IPS-15b (cell line): Measurements from ENCODE around the gene PLCL2.

Experiments
- H3K27me3 ChIP-seq: one replicate; pipeline ENCODE4 v1.6.1; 2013; ENCODE audit warnings: low read length; ENCODE audit not compliant: control insufficient read depth, insufficient read depth
- H3K36me3 ChIP-seq: one replicate; pipeline ENCODE4 v1.6.1; 2013; ENCODE audit warnings: low read length; ENCODE audit not compliant: control insufficient read depth, insufficient read depth
- H3K4me1 ChIP-seq: one replicate; pipeline ENCODE4 v1.6.1; 2013; ENCODE audit warnings: mild to moderate bottlenecking, low read length; ENCODE audit not compliant: control insufficient read depth, insufficient read depth
- H3K4me3 ChIP-seq: one replicate; pipeline ENCODE4 v1.5.1; 2013; ENCODE audit warnings: low read depth, low read length
- H3K9ac ChIP-seq: one replicate; pipeline ENCODE4 v1.6.1; 2013; ENCODE audit warnings: low read depth, mild to moderate bottlenecking, low read length
- H3K9me3 ChIP-seq: one replicate; pipeline ENCODE4 v1.6.1; 2013; ENCODE audit warnings: mild to moderate bottlenecking, low read length; ENCODE audit not compliant: control insufficient read depth, insufficient read depth

Gene PLCL2

DNA sequence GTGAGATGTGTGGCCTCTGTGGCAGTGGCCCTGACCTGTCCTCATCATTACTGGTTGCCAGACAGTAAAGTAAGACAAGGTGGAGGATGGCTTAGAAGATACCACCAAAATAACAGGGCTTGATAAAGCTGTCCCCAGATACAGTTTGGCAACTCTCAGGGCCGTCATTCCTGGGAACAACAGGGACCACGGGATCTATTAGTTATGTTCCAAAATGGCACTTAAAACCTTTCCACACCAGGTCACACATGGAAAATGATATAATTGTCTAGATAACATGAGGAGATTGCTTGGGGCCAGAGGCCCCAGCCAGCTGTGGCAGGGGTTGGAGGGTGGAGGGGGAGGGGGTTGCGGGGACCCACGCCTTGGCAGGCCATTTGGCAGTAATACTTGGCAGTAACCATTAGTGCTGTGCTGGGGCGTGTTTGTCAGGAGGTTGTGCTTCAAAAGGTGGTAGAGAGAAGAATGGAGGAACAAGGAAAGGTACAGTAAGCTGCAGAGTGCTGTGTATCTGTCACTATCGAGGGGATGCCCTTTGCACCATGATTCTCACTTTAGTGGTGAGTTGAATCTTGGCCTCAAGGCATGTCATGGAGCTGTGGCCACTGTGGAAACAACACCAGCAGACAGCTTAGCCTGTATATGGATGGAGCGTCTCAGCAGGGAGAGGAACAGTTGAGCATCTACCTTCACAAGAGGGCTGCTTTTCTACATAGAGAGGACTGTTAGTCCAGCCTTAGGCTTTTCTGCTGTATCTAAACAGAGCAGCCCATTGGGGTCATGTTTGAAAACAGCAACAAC, 14.0 kb downstream of the PLCL2 start:
- Histone ChIP-seq H3K9ac (no peak overlapping the region), H3K4me1 (peaks cover 8% of the 10 kb centered on the region), H3K27me3 (no peaks in the 10 kb centered on the region), H3K9me3 (no peaks in the 10 kb centered on the region), H3K4me3 (no peak overlapping the region), H3K36me3 (no peaks in the 10 kb centered on the region)

DNA sequence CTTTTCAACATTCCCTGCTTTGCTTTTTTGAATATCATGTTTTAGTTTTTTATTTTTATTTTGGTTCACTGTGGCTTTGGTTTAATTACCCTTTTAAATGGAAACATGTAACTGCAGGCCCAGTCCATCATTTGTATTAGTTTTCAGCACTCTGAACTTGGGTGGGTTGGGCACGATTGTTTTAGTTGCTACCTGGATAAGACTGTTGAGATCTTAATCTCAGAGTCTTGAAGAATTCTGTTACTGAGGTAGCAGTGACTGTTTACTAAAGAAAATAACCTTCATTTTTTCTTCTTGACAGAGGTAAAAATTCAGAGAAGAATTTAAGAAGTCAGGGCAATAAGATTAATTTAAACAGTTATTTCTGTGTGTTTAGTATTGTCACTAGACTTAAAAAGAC, 15.2 kb downstream of the PLCL2 start:
- peaks cover 11% of the 10 kb centered on the region for H3K4me1 ChIP-seq
- H3K27me3 ChIP-seq = no peaks in the 10 kb centered on the region
- no peaks in the 10 kb centered on the region for H3K9me3 ChIP-seq
- H3K36me3 ChIP-seq = no peaks in the 10 kb centered on the region
- H3K9ac ChIP-seq = no peak overlapping the region
- no peak overlapping the region for H3K4me3 ChIP-seq

- Histone ChIP-seq H3K9ac (no peak overlapping the region), H3K4me1 (peaks cover 14% of the 10 kb centered on the region), H3K27me3 (no peaks in the 10 kb centered on the region), H3K36me3 (no peaks in the 10 kb centered on the region), H3K4me3 (no peak overlapping the region), H3K9me3 (no peaks in the 10 kb centered on the region)
Observed at GRCh38 chr3:16900779-16901440, 16.2 kb downstream of the PLCL2 start.

DNA sequence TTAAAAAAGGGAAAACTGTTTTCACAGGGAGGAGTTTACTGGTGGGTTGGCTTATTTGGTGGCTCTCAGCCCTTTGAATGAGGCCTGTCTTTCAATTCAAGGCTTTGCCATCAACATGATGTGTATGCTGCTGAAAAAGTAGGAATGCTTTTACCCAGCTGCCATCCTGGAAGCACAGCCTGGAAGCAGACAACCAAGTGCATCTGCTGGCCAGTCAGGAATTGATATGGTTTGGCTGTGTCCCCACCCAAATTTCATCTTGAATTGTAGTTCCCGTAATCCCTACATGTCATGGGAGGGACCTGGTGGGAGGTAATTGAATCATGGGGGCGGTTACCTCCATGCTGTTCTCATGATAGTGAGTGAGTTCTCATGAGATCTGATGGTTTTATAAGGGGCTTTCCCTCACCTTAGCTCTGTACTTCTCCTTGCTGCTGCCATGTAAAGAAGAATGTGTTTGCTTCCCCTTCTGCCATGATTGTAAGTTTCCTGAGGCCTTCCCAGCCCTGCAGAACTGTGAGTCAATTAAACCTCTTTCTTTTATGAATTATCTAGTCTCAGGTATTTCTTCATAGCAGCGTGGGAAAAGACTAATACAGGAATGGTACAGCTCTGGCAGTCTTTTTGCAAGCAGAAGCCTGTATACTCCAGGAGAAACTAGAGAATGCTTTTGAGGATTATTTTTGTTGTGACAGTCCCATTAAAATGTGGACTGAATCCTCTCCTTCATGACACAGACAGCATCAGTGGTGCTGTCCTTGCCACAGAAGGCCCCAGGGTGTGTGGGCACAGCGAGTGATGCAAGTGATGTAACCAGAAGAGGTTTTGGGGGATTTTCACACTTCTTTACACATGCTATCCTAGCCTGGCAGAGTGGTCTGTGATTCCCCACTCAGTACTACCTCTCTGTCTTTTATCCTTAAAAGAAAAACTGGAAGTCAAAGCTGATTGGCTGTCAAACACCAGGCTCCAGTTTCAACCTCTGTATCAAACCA, 20.0 kb downstream of the PLCL2 start:
- H3K27me3 ChIP-seq = no peaks in the 10 kb centered on the region
- H3K9ac ChIP-seq = no peak overlapping the region
- H3K9me3 ChIP-seq = no peaks in the 10 kb centered on the region
- peaks cover 21% of the 10 kb centered on the region for H3K4me1 ChIP-seq
- H3K36me3 ChIP-seq = no peaks in the 10 kb centered on the region
- no peak overlapping the region for H3K4me3 ChIP-seq

DNA sequence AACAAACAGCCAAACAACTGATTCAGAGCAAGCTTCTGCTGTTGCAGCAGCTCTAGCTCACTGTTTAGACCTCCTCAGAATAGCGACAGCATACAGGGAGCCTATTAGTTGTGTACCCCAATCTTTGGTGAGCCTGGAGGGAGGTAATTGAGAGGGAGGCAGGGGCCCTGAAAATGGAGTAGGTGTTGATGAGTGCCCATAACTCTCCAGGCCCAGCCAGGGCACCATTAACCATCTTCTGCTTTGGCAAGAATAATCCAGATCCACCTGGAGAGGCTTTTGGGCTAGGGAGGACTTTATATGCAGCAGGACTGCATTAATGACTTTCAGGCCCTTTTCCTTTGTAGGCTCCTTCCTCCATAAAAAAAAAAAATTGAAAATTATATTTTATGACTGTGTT, 20.9 kb downstream of the PLCL2 start:
- no peaks in the 10 kb centered on the region for H3K27me3 ChIP-seq
- H3K4me3 ChIP-seq = no peak overlapping the region
- H3K4me1 ChIP-seq = peaks cover 21% of the 10 kb centered on the region
- H3K36me3 ChIP-seq = no peaks in the 10 kb centered on the region
- H3K9ac ChIP-seq = no peak overlapping the region
- H3K9me3 ChIP-seq = no peaks in the 10 kb centered on the region

DNA sequence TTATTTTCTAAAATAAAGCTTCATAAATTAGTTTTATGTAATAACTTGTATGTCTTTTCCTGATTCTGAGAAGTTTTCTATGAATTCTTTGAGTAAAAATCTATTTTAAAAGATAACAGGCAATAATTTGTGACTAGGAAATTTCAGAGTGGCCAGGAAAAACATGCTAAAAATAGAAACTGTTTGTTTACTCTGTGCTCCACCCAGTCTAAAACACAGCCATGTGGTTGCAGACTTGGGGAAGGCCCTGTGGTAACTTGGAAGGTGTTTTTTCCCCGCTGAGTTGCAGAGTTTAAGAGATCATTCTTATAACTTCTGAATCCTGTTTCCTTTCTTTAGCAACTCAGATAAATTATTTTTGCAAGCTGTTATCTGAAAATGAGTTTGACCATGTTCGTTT, 21.9 kb downstream of the PLCL2 start:
- peaks cover 21% of the 10 kb centered on the region for H3K4me1 ChIP-seq
- no peaks in the 10 kb centered on the region for H3K9me3 ChIP-seq
- no peak overlapping the region for H3K4me3 ChIP-seq
- H3K27me3 ChIP-seq = no peaks in the 10 kb centered on the region
- H3K9ac ChIP-seq = no peak overlapping the region
- no peaks in the 10 kb centered on the region for H3K36me3 ChIP-seq

DNA sequence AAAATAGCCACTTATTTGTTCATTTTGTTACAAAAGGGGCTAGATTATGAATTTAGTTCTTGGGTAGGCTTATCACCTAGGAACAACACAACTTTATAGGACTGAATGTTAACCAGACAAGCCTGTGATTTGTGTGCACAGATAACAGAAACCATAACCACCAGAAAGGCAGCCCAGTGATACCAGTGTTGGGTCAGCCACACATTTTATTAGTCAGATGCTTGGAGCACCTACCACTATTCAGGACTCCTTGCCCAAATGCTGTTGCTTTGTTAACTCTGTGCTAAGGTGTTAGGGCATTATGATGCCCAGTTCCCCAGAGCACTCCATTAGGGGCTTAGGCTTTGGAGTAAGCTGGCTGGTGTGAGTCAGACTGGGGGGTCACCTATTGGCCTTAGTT, 22.5 kb downstream of the PLCL2 start:
- H3K4me3 ChIP-seq = no peak overlapping the region
- H3K27me3 ChIP-seq = no peaks in the 10 kb centered on the region
- H3K36me3 ChIP-seq = no peaks in the 10 kb centered on the region
- peaks cover 21% of the 10 kb centered on the region for H3K4me1 ChIP-seq
- no peaks in the 10 kb centered on the region for H3K9me3 ChIP-seq
- no peak overlapping the region for H3K9ac ChIP-seq

- Histone ChIP-seq H3K36me3 (no peaks in the 10 kb centered on the region), H3K4me1 (peaks cover 18% of the 10 kb centered on the region), H3K4me3 (no peak overlapping the region), H3K9me3 (no peaks in the 10 kb centered on the region), H3K27me3 (no peaks in the 10 kb centered on the region), H3K9ac (no peak overlapping the region)
Observed at GRCh38 chr3:16908016-16908807, 23.5 kb downstream of the PLCL2 start.

- Histone ChIP-seq H3K27me3 (no peaks in the 10 kb centered on the region), H3K9me3 (no peaks in the 10 kb centered on the region), H3K4me1 (peaks cover 13% of the 10 kb centered on the region), H3K36me3 (no peaks in the 10 kb centered on the region), H3K9ac (no peak overlapping the region), H3K4me3 (no peak overlapping the region)
Observed at GRCh38 chr3:16908896-16909295, 24.1 kb downstream of the PLCL2 start.

- Histone ChIP-seq H3K9ac (no peak overlapping the region), H3K9me3 (no peaks in the 10 kb centered on the region), H3K4me3 (no peak overlapping the region), H3K36me3 (no peaks in the 10 kb centered on the region), H3K27me3 (no peaks in the 10 kb centered on the region), H3K4me1 (peaks cover 12% of the 10 kb centered on the region)
Observed at GRCh38 chr3:16909802-16910201, 25.0 kb downstream of the PLCL2 start.

GRCh38 chr3:16910207-16910606, 25.5 kb downstream of the PLCL2 start:
- no peak overlapping the region for H3K4me3 ChIP-seq
- H3K9ac ChIP-seq = no peak overlapping the region
- no peaks in the 10 kb centered on the region for H3K27me3 ChIP-seq
- H3K4me1 ChIP-seq = peaks cover 8% of the 10 kb centered on the region
- no peaks in the 10 kb centered on the region for H3K9me3 ChIP-seq
- no peaks in the 10 kb centered on the region for H3K36me3 ChIP-seq
